ENCODE measurements around the gene KRTAP10-3. TPM values are rescaled to one million over a fixed set of nuclear protein-coding genes. Genes with fewer than 3 reads are reported as not detected.

Gene KRTAP10-3
- total RNA-seq, 1 donor from 2014 or later: not detected

GRCh38 chr21:44517175-44517899 lies 41.3 kb downstream of the KRTAP10-3 start:
- no peak overlapping the region for H3K27ac Mint-ChIP-seq (ENCODE audit: unreplicated experiment)
- H3K27me3 Mint-ChIP-seq (ENCODE audit: unreplicated experiment): peaks cover 3% of the 10 kb centered on the region
- TF ChIP-seq, protein P1, sequence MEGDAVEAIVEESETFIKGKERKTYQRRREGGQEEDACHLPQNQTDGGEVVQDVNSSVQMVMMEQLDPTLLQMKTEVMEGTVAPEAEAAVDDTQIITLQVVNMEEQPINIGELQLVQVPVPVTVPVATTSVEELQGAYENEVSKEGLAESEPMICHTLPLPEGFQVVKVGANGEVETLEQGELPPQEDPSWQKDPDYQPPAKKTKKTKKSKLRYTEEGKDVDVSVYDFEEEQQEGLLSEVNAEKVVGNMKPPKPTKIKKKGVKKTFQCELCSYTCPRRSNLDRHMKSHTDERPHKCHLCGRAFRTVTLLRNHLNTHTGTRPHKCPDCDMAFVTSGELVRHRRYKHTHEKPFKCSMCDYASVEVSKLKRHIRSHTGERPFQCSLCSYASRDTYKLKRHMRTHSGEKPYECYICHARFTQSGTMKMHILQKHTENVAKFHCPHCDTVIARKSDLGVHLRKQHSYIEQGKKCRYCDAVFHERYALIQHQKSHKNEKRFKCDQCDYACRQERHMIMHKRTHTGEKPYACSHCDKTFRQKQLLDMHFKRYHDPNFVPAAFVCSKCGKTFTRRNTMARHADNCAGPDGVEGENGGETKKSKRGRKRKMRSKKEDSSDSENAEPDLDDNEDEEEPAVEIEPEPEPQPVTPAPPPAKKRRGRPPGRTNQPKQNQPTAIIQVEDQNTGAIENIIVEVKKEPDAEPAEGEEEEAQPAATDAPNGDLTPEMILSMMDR (IDR thresholded peaks at IDR 0.05): no peak
- no peak for DNase-seq (ENCODE audit: extremely low spot score, unreplicated experiment)
- H3K9me3 Mint-ChIP-seq (ENCODE audit: unreplicated experiment): no peaks in the 10 kb centered on the region
- H3K36me3 Mint-ChIP-seq (ENCODE audit: unreplicated experiment): no peaks in the 10 kb centered on the region
- H3K4me3 Mint-ChIP-seq (ENCODE audit: unreplicated experiment): no peak overlapping the region
- no peaks in the 10 kb centered on the region for H3K4me1 Mint-ChIP-seq (ENCODE audit: unreplicated experiment)

GRCh38 chr21:44516828-44517174 lies 41.8 kb downstream of the KRTAP10-3 start:
- Mint-ChIP-seq H3K36me3 (ENCODE audit: unreplicated experiment) (no peaks in the 10 kb centered on the region), H3K4me3 (ENCODE audit: unreplicated experiment) (no peak overlapping the region), H3K27me3 (ENCODE audit: unreplicated experiment) (peaks cover 4% of the 10 kb centered on the region), H3K4me1 (ENCODE audit: unreplicated experiment) (no peaks in the 10 kb centered on the region), H3K9me3 (ENCODE audit: unreplicated experiment) (no peaks in the 10 kb centered on the region), H3K27ac (ENCODE audit: unreplicated experiment) (no peak overlapping the region)
- TF ChIP-seq, protein P1 (IDR thresholded peaks at IDR 0.05): no peak
- DNase-seq (ENCODE audit: extremely low spot score, unreplicated experiment): no peak

DNA sequence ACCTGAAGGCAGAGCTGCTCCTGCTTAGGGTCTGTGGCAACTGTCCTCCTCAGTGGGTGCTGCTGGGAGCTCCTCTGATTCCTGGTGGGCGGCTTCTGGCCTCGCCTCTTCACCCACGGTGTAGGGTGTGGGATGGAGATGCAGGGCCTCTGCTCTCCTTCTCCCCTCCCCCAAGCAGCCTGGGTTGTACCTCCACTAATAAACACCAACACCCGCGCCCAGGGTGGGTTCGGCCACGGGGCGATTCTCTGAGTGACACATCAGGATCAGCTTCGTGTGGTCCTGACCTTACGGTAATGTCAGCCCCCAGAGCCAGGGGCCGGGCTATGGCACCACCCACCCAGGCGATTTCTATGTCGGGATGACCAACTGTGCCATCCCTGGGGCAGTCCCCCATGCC lies 42.3 kb downstream of the KRTAP10-3 start:
- H3K27ac Mint-ChIP-seq (ENCODE audit: unreplicated experiment): no peak overlapping the region
- TF ChIP-seq, protein P1 (IDR thresholded peaks at IDR 0.05): no peak
- DNase-seq (ENCODE audit: extremely low spot score, unreplicated experiment): no peak
- no peaks in the 10 kb centered on the region for H3K4me1 Mint-ChIP-seq (ENCODE audit: unreplicated experiment)
- no peak overlapping the region for H3K4me3 Mint-ChIP-seq (ENCODE audit: unreplicated experiment)
- peaks cover 4% of the 10 kb centered on the region for H3K27me3 Mint-ChIP-seq (ENCODE audit: unreplicated experiment)
- H3K36me3 Mint-ChIP-seq (ENCODE audit: unreplicated experiment): no peaks in the 10 kb centered on the region
- H3K9me3 Mint-ChIP-seq (ENCODE audit: unreplicated experiment): no peaks in the 10 kb centered on the region

DNA sequence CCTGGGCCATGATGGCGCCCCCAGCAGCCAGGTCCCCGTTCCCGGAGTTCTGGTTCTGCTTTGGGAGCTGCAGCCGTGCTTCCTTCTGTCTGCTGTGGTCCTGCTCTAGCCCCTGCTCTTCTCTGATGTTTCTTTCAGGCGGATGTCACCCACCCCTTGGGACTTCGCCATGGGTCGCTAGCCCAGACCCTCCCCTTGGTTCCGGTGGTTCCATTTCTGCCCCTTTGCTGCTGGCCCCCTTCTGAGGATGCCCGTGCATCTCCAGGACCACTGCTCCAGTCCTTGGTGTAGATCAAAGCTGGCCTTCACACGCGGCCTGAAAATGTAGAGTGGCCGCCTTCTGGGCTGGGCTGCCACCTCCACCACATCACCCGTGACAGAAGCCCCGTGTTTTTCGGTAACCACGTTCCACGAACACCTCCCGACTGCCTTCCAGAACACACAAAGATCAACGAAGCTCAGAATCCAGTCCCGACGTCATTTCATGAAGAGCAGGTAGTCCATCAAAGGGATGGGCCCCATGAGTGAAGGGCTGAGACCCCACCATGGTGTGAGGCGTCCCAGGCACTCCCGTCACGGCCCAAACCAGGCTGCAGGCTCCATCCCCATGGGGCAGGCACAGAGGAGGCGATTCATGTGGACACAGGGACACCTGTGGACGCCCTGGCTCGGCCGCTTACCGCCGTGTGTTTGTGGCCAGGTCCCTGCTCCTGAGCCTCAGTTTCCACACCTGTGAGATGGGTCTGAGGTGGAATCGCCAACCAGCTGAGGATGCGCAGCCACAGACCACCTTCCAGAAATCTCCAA lies 43.0 kb downstream of the KRTAP10-3 start:
- no peaks in the 10 kb centered on the region for H3K9me3 Mint-ChIP-seq (ENCODE audit: unreplicated experiment)
- TF ChIP-seq, protein P1 (IDR thresholded peaks at IDR 0.05): no peak
- no peaks in the 10 kb centered on the region for H3K4me1 Mint-ChIP-seq (ENCODE audit: unreplicated experiment)
- H3K36me3 Mint-ChIP-seq (ENCODE audit: unreplicated experiment): no peaks in the 10 kb centered on the region
- H3K4me3 Mint-ChIP-seq (ENCODE audit: unreplicated experiment): no peak overlapping the region
- H3K27ac Mint-ChIP-seq (ENCODE audit: unreplicated experiment): no peak overlapping the region
- no peak for DNase-seq (ENCODE audit: extremely low spot score, unreplicated experiment)
- peaks cover 4% of the 10 kb centered on the region for H3K27me3 Mint-ChIP-seq (ENCODE audit: unreplicated experiment)

GRCh38 chr21:44514746-44515358 lies 43.7 kb downstream of the KRTAP10-3 start:
- Mint-ChIP-seq H3K4me1 (ENCODE audit: unreplicated experiment) (no peaks in the 10 kb centered on the region), H3K4me3 (ENCODE audit: unreplicated experiment) (no peak overlapping the region), H3K36me3 (ENCODE audit: unreplicated experiment) (no peaks in the 10 kb centered on the region), H3K27ac (ENCODE audit: unreplicated experiment) (no peak overlapping the region), H3K9me3 (ENCODE audit: unreplicated experiment) (no peaks in the 10 kb centered on the region), H3K27me3 (ENCODE audit: unreplicated experiment) (peaks cover 4% of the 10 kb centered on the region)
- DNase-seq (ENCODE audit: extremely low spot score, unreplicated experiment): no peak
- TF ChIP-seq, protein P1 (IDR thresholded peaks at IDR 0.05): no peak
